ENCODE data around the gene KIF6.

- TF ChIP-seq CTCF (IDR thresholded peaks at IDR 0.05) (no peak), POLR2A (IDR thresholded peaks at IDR 0.05; ENCODE audit: low read length) (no peak), RAD21 (conservative IDR thresholded peaks at IDR 0.05 in 1 of 2, IDR thresholded peaks at IDR 0.05 in 1 of 2) (no peak)
Measured at GRCh38 chr6:39686976-39687375, 38.2 kb downstream of the KIF6 start.

Data from A549 (cell line).